Measurements from ENCODE around the gene GK2. TPM values are rescaled to one million over a fixed set of nuclear protein-coding genes. Genes with fewer than 3 reads are reported as not detected.

The GK2 gene
- polyA plus RNA-seq, 1 of the 3 experiments (the other 2 are of a cell fraction): not detected

GRCh38 chr4:79395841-79396240 is 12.2 kb downstream of the GK2 start:
- WGBS (ENCODE audit: low lambda C conversion rate): 80% methylated on average over 2 of the region's 2 CpGs
- Histone ChIP-seq H3K4me2 (no peak overlapping the region), H3K27me3 (ENCODE audit: insufficient read depth) (no peaks in the 10 kb centered on the region), H2AFZ (ENCODE audit: low read depth) (no peak overlapping the region), H3K9me2 (no peaks in the 10 kb centered on the region), H4K20me1 (ENCODE audit: insufficient read depth) (no peaks in the 10 kb centered on the region), H3K9ac (no peak overlapping the region), H3F3A (replicated peaks; ENCODE audit: insufficient read depth) (no peaks in the 10 kb centered on the region), H3K4me1 (ENCODE audit: control insufficient read depth in 1 of 2, insufficient read depth in 2 of 2, low read depth in 1 of 2, low read length in 1 of 2) (no peaks in the 10 kb centered on the region; a peak in 1 of 4 replicates), H3K36me3 (replicated peaks in 1 of 2; ENCODE audit: control insufficient read depth in 1 of 2, insufficient read depth in 2 of 2, low read length in 1 of 2) (no peaks in the 10 kb centered on the region), H3K9me3 (no peaks in the 10 kb centered on the region), H3K27ac (ENCODE audit: low read depth in 2 of 2, low read length in 1 of 2) (no peak overlapping the region), H3K79me2 (ENCODE audit: insufficient read depth) (no peaks in the 10 kb centered on the region), H3K4me3 (ENCODE audit: low read depth in 2 of 2, low read length in 1 of 2) (no peak overlapping the region)
- CTCF ChIA-PET: no interaction called here
- TF ChIP-seq RFX5 (IDR thresholded peaks at IDR 0.05; ENCODE audit: low read length) (no peak), USF1 (IDR thresholded peaks at IDR 0.05; ENCODE audit: borderline replicate concordance, low read depth) (no peak), NFIC (IDR thresholded peaks at IDR 0.05; ENCODE audit: borderline replicate concordance) (no peak), SIN3A (IDR thresholded peaks at IDR 0.05; ENCODE audit: borderline replicate concordance, low read depth, low read length) (no peak), FOSL2 (IDR thresholded peaks at IDR 0.05; ENCODE audit: borderline replicate concordance, low read depth) (no peak), TEAD4 (IDR thresholded peaks at IDR 0.05; ENCODE audit: borderline replicate concordance, insufficient read depth) (no peak), EZH2phosphoT487 (IDR thresholded peaks at IDR 0.05; ENCODE audit: borderline replicate concordance, low read depth) (no peak), POLR2AphosphoS5 (IDR thresholded peaks at IDR 0.05; ENCODE audit: low read depth, low read length) (no peak), EP300 (IDR thresholded peaks at IDR 0.05; ENCODE audit: borderline replicate concordance in 1 of 2, low read depth in 1 of 2, low read length in 1 of 2) (no peak), GABPA (IDR thresholded peaks at IDR 0.05; ENCODE audit: low read depth) (no peak), CHD2 (IDR thresholded peaks at IDR 0.05; ENCODE audit: low read length, partially characterized antibody) (no peak)
- DNase-seq: no peak
- POLR2A ChIA-PET: no interaction called here

- H2AFZ ChIP-seq (ENCODE audit: low read depth): no peak overlapping the region
- POLR2A ChIA-PET: no interaction called here
- WGBS (ENCODE audit: low lambda C conversion rate): 42% methylated on average over 3 of the region's 3 CpGs
- no peak for TF ChIP-seq POLR2AphosphoS5 (IDR thresholded peaks at IDR 0.05; ENCODE audit: low read depth, low read length)
- no peak overlapping the region for H3K9ac ChIP-seq
- H3K36me3 ChIP-seq (replicated peaks in 1 of 2; ENCODE audit: control insufficient read depth in 1 of 2, insufficient read depth in 2 of 2, low read length in 1 of 2): no peaks in the 10 kb centered on the region
- H3K9me3 ChIP-seq: no peaks in the 10 kb centered on the region
- no peaks in the 10 kb centered on the region; a peak in 1 of 4 replicates for H3K4me1 ChIP-seq (ENCODE audit: control insufficient read depth in 1 of 2, insufficient read depth in 2 of 2, low read depth in 1 of 2, low read length in 1 of 2)
- no peaks in the 10 kb centered on the region for H3K27me3 ChIP-seq (ENCODE audit: insufficient read depth)
- H3K27ac ChIP-seq (ENCODE audit: low read depth in 2 of 2, low read length in 1 of 2): no peak overlapping the region
- DNase-seq: no peak
- CTCF ChIA-PET: interaction anchor here (0.7 to 1.8 kb wide), 3 partner anchors 19 to 438 kb away, joined by 3 to 7 read pairs (median 6); no protein-coding TSS in a partner anchor
- no peaks in the 10 kb centered on the region for H4K20me1 ChIP-seq (ENCODE audit: insufficient read depth)
- H3K9me2 ChIP-seq: no peaks in the 10 kb centered on the region
- H3F3A ChIP-seq (replicated peaks; ENCODE audit: insufficient read depth): no peaks in the 10 kb centered on the region
- H3K4me3 ChIP-seq (ENCODE audit: low read depth in 2 of 2, low read length in 1 of 2): no peak overlapping the region
- H3K79me2 ChIP-seq (ENCODE audit: insufficient read depth): no peaks in the 10 kb centered on the region
- H3K4me2 ChIP-seq: no peak overlapping the region
These were observed 17.1 kb downstream of the GK2 start for GRCh38 chr4:79390890-79391289.

GRCh38 chr4:79385641-79386040 is 22.4 kb downstream of the GK2 start:
- H3F3A ChIP-seq (replicated peaks; ENCODE audit: insufficient read depth): no peaks in the 10 kb centered on the region
- no peak overlapping the region for H2AFZ ChIP-seq (ENCODE audit: low read depth)
- H3K27ac ChIP-seq (ENCODE audit: low read depth in 2 of 2, low read length in 1 of 2): no peak overlapping the region
- no peaks in the 10 kb centered on the region for H3K9me3 ChIP-seq
- ChIA-PET CTCF (no interaction called here), POLR2A (no interaction called here)
- H3K79me2 ChIP-seq (ENCODE audit: insufficient read depth): no peaks in the 10 kb centered on the region
- no peak overlapping the region for H3K9ac ChIP-seq
- DNase-seq: no peak
- WGBS (ENCODE audit: low lambda C conversion rate): 59% methylated on average over 4 of the region's 4 CpGs
- H3K4me3 ChIP-seq (ENCODE audit: low read depth in 2 of 2, low read length in 1 of 2): no peak overlapping the region
- H3K4me1 ChIP-seq (ENCODE audit: control insufficient read depth in 1 of 2, insufficient read depth in 2 of 2, low read depth in 1 of 2, low read length in 1 of 2): no peaks in the 10 kb centered on the region; a peak in 1 of 4 replicates
- no peaks in the 10 kb centered on the region for H3K9me2 ChIP-seq
- no peaks in the 10 kb centered on the region for H3K36me3 ChIP-seq (replicated peaks in 1 of 2; ENCODE audit: control insufficient read depth in 1 of 2, insufficient read depth in 2 of 2, low read length in 1 of 2)
- no peaks in the 10 kb centered on the region for H4K20me1 ChIP-seq (ENCODE audit: insufficient read depth)
- H3K4me2 ChIP-seq: no peak overlapping the region
- H3K27me3 ChIP-seq (ENCODE audit: insufficient read depth): no peaks in the 10 kb centered on the region
- TF ChIP-seq PBX3 (IDR thresholded peaks at IDR 0.05) (no peak), POLR2AphosphoS5 (IDR thresholded peaks at IDR 0.05; ENCODE audit: low read depth, low read length) (no peak), EZH2phosphoT487 (IDR thresholded peaks at IDR 0.05; ENCODE audit: borderline replicate concordance, low read depth) (no peak), SMC3 (IDR thresholded peaks at IDR 0.05; ENCODE audit: low read depth, low read length) (no peak), ELF1 (IDR thresholded peaks at IDR 0.05) (no peak), MAX (IDR thresholded peaks at IDR 0.05; ENCODE audit: low read depth) (no peak), ZBTB33 (IDR thresholded peaks at IDR 0.05; ENCODE audit: borderline replicate concordance, low read depth) (no peak), SIN3A (IDR thresholded peaks at IDR 0.05; ENCODE audit: borderline replicate concordance, low read depth, low read length) (no peak), IRF3 (IDR thresholded peaks at IDR 0.05; ENCODE audit: low read depth, low read length) (no peak), FOXM1 (IDR thresholded peaks at IDR 0.05; ENCODE audit: low read depth) (no peak)
